GM12801 (cell line): Measurements from ENCODE around the gene WNT3.

Source experiments
- CTCF ChIP-seq: IDR thresholded peaks from one replicate; pipeline ENCODE4 v1.5.1; 2011; ENCODE audit warnings: control low read depth; ENCODE audit not compliant: insufficient read length; ENCODE audit errors: extremely low read depth

WNT3 gene

GRCh38 chr17:46809110-46809571 lies 9.4 kb downstream of the WNT3 start:
- TF ChIP-seq CTCF, result no peak

- TF ChIP-seq CTCF, result no peak
Observed at GRCh38 chr17:46805771-46806170, 12.7 kb downstream of the WNT3 start.

- no peak for TF ChIP-seq CTCF
Observed at GRCh38 chr17:46803544-46803943, 14.9 kb downstream of the WNT3 start.

GRCh38 chr17:46802800-46803199 lies 15.7 kb downstream of the WNT3 start:
- no peak for TF ChIP-seq CTCF

- no peak for TF ChIP-seq CTCF
Observed at GRCh38 chr17:46800573-46800972, 17.9 kb downstream of the WNT3 start.

- TF ChIP-seq CTCF, result no peak
Observed at GRCh38 chr17:46796956-46797530, 21.4 kb downstream of the WNT3 start.

GRCh38 chr17:46796524-46796923 lies 22.0 kb downstream of the WNT3 start:
- no peak for TF ChIP-seq CTCF
